ENCODE results near the gene GPR107. TPM values are rescaled to one million over a fixed set of nuclear protein-coding genes. Genes with fewer than 3 reads are reported as not detected.
A peak's percentile ranks its signal among the peaks of the same experiment; 100 is the strongest.

The GPR107 gene
- total and polyA plus RNA-seq, 12 donors, result 8.9 to 45.9 (median 30.8) TPM

DNA sequence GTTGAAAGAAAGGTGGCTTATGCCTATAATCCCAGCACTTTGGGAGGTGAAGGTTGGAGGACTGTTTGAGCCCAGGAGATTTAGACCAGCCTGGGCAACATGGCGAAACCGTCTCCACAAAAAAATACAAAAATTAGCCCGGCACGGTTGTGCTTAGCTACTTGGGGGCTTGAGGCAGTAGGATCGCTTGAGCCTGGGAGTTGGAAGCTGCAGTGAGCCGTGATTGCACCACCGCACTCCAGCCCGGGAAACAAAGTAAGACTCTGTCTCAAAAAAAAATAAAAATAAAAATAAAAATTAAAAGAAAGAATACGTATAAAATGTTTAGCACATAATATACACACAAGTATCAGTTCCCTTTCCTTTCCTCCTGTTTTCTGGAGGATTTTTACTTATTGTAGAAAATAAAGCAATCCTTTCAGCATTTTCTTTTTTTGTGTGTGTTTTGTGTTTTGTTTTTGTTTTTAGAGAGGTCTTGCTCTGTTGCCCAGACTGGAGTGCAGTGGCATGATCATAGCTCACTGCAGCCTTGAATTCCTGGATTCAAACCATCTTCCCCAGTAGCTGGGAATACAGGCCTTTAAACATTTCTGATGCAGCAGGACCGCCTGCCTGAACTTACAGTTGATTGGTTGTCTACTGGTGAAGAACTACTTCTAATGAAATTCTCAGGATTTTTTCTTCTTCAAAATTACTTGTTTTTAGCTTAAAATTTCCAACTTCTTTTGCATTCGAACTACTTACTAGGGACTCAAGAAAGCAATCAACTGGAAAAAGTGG, 4.1 kb upstream of the GPR107 start:
- TF ChIP-seq CTCF (IDR thresholded peaks at IDR 0.05) (no peak), POLR2A (IDR thresholded peaks at IDR 0.05) (no peak)
- 81 to 86% (median 84%) methylated on average over 11 of the region's 11 CpGs for WGBS, 4 donors
- Histone ChIP-seq H3K9me3 (replicated peaks in 1 of 3) (no peaks in the 10 kb centered on the region), H3K27ac (no peak overlapping the region), H3K4me3 (no peak overlapping the region), H3K27me3 (no peaks in the 10 kb centered on the region), H3K36me3 (replicated peaks in 1 of 2) (no peaks in the 10 kb centered on the region), H3K4me1 (replicated peaks in 1 of 2) (peaks cover 13 to 38% of the 10 kb centered on the region in 2 donors)
- intact Hi-C loops (cut with DNase I), result no loop called here
- DNase-seq, result peak in 1 of 7 donors; percentile 39

DNA sequence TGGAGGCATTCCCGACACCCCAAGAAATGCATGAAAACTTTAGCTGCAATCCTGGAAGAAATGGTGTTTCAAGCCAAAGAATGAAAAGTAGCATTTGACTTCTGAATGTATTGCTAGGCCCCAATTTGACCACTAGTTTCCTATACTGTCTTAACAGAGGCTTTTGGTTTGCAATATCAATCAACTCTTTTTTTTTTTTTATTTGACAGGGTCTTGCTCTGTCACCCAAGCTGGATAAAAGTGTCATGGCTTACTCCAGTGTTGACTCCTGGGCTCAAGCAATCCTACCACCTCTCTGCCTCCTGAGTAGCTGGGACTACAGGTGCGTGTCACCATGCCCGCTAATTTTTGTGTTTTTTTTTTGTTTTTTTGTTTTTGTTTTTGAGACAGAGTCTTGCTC, 3.2 kb upstream of the GPR107 start:
- Histone ChIP-seq H3K4me1 (replicated peaks in 1 of 2) (peaks cover 16 to 36% of the 10 kb centered on the region in 2 donors), H3K36me3 (replicated peaks in 1 of 2) (no peaks in the 10 kb centered on the region), H3K27me3 (no peaks in the 10 kb centered on the region), H3K27ac (no peak overlapping the region), H3K4me3 (no peak overlapping the region), H3K9me3 (replicated peaks in 1 of 3) (no peaks in the 10 kb centered on the region)
- 92 to 99% (median 94%) methylated on average over 3 of the region's 3 CpGs for WGBS, 4 donors
- TF ChIP-seq CTCF (IDR thresholded peaks at IDR 0.05) (peak in 1 of 6 experiments; percentile 6), POLR2A (IDR thresholded peaks at IDR 0.05) (no peak)
- intact Hi-C loops (cut with DNase I), result no loop called here
- no peak for DNase-seq

- Histone ChIP-seq H3K9me3 (replicated peaks in 1 of 3) (no peaks in the 10 kb centered on the region), H3K27ac (peak overlapping the region in 1 of 5 donors; percentile 1), H3K27me3 (no peaks in the 10 kb centered on the region), H3K4me3 (no peak overlapping the region), H3K36me3 (replicated peaks in 1 of 2) (no peaks in the 10 kb centered on the region), H3K4me1 (replicated peaks in 1 of 2) (peaks cover 16 to 29% of the 10 kb centered on the region in 2 donors)
- intact Hi-C loops (cut with DNase I), result no loop called here
- DNase-seq, result no peak
- TF ChIP-seq POLR2A (IDR thresholded peaks at IDR 0.05), result no peak
- TF ChIP-seq CTCF (IDR thresholded peaks at IDR 0.05), result no peak
Measured at GRCh38 chr9:130051855-130052254, 1.9 kb upstream of the GPR107 start.

- peak overlapping the region in 4 of 5 donors; percentile 70 to 92 (median 83) for H3K27ac ChIP-seq
- H3K27me3 ChIP-seq, result no peaks in the 10 kb centered on the region
- TF ChIP-seq CTCF (IDR thresholded peaks at IDR 0.05), result no peak
- no peak for TF ChIP-seq POLR2A (IDR thresholded peaks at IDR 0.05)
- intact Hi-C loops (cut with DNase I), result no loop called here
- no peaks in the 10 kb centered on the region for H3K9me3 ChIP-seq (replicated peaks in 1 of 3)
- DNase-seq, result no peak
- peak overlapping the region; percentile 72 to 99 (median 91) for H3K4me3 ChIP-seq
- peaks cover 16 to 29% of the 10 kb centered on the region in 2 donors for H3K4me1 ChIP-seq (replicated peaks in 1 of 2)
- 11 to 14% (median 13%) methylated on average over 9 of the region's 9 CpGs for WGBS, 4 donors
- no peaks in the 10 kb centered on the region for H3K36me3 ChIP-seq (replicated peaks in 1 of 2)
Measured at GRCh38 chr9:130053109-130053503, 600 bp upstream of the GPR107 start.
